ENCODE data around the gene DAGLA.

DAGLA gene

GRCh38 chr11:61691380-61692156 is 11.4 kb downstream of the DAGLA start:
- DNase-seq: no peak

- no peak for DNase-seq
These were observed 13.9 kb downstream of the DAGLA start for GRCh38 chr11:61693922-61694601.

- DNase-seq: no peak
These were observed 14.4 kb downstream of the DAGLA start for GRCh38 chr11:61694602-61694939.

GRCh38 chr11:61694946-61695706 is 14.9 kb downstream of the DAGLA start:
- DNase-seq: peak; percentile 68

- peak; percentile 99 for DNase-seq
These were observed 15.7 kb downstream of the DAGLA start for GRCh38 chr11:61695917-61696316.

- peak; percentile 92 for DNase-seq
These were observed 16.4 kb downstream of the DAGLA start for GRCh38 chr11:61696602-61697001.

GRCh38 chr11:61697078-61697502 is 16.9 kb downstream of the DAGLA start:
- DNase-seq: peak; percentile 98

GRCh38 chr11:61697764-61698163 is 17.6 kb downstream of the DAGLA start:
- peak; percentile 51 for DNase-seq

- no peak for DNase-seq
These were observed 18.2 kb downstream of the DAGLA start for GRCh38 chr11:61698173-61698948.

- DNase-seq: no peak
These were observed 19.6 kb downstream of the DAGLA start for GRCh38 chr11:61699737-61700160.

GRCh38 chr11:61700212-61700611 is 20.0 kb downstream of the DAGLA start:
- peak; percentile 98 for DNase-seq

GRCh38 chr11:61700720-61701119 is 20.5 kb downstream of the DAGLA start:
- DNase-seq: no peak

- peak; percentile 55 for DNase-seq
These were observed 21.2 kb downstream of the DAGLA start for GRCh38 chr11:61701242-61701886.

GRCh38 chr11:61702701-61703312 is 22.6 kb downstream of the DAGLA start:
- DNase-seq: no peak

- DNase-seq: no peak
These were observed 24.6 kb downstream of the DAGLA start for GRCh38 chr11:61704838-61705237.

GRCh38 chr11:61706452-61707400 is 26.5 kb downstream of the DAGLA start:
- no peak for DNase-seq

GRCh38 chr11:61707574-61707973 is 27.4 kb downstream of the DAGLA start:
- no peak for DNase-seq

- no peak for DNase-seq
These were observed 28.9 kb downstream of the DAGLA start for GRCh38 chr11:61709110-61709509.

GRCh38 chr11:61709572-61709971 is 29.4 kb downstream of the DAGLA start:
- DNase-seq: no peak

- DNase-seq: no peak
These were observed 29.8 kb downstream of the DAGLA start for GRCh38 chr11:61710019-61710418.

- no peak for DNase-seq
These were observed 30.8 kb downstream of the DAGLA start for GRCh38 chr11:61711037-61711436.
